Measurements from ENCODE around the gene CARD14.

The CARD14 gene

DNA sequence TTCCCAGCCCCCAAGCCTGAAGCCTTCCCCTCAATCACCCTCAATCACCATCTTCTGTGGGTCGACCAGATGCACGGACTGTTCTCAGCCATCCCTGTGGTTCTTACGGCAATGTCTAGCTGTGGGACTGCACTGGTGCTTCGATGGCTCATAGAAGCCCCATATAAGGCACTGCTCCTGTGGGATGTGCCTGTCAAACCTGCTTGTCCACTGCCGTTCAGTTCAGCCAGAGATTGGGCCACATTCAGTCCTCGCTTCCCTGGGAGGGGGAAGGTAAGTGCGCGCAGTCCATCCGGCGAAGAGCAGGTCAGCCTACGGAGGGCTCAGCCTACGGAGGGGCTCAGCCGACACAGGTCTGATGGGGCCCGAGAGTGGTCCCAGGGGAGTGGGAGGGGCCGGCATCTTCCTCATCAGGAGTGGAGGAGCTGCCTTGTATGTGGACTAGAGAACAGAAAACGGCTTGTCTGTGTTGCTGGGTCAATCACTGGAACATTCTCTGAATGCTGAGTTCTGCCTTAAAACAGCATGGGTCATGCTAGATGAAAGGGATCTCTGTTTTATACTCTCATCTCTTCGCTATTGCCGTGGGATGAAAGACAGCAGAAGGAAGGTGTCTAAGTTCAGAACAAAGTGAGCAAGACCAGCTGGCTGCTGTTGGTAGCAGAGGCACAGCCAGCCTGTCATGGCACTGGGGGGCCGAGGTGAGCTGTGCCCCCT, at the start of gene CARD14:
TSS of gene CARD14 (plus strand) at position 247 of the 717 bp plus-strand sequence. CDS start 11,409 bp downstream, outside the sequence.
- no peak for DNase-seq

- no peak for DNase-seq
These were observed 47.7 kb upstream of the CARD14 start for GRCh38 chr17:80122026-80122575.

GRCh38 chr17:80122926-80123505, 46.8 kb upstream of the CARD14 start:
- no peak for DNase-seq

DNA sequence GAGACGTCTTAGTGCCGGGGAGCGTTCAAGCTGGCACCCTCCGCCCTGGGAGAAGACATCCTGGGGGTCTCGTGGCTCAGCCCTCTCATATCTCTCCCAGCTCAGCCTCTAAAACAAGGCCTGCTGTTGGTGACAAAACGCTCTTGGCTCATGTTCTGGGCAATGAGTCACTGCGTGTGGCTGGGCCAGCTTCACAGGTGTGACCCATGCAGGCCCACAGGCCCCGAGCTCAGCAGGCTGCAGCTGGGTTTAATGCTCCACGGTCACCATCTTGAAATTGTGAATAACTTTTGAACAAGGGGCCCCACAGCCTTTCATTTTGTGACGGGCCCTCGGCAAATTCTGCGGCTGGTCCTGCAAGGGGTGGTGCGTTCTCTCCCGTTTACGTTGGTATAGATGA, 46.0 kb upstream of the CARD14 start:
- DNase-seq, result no peak

DNA sequence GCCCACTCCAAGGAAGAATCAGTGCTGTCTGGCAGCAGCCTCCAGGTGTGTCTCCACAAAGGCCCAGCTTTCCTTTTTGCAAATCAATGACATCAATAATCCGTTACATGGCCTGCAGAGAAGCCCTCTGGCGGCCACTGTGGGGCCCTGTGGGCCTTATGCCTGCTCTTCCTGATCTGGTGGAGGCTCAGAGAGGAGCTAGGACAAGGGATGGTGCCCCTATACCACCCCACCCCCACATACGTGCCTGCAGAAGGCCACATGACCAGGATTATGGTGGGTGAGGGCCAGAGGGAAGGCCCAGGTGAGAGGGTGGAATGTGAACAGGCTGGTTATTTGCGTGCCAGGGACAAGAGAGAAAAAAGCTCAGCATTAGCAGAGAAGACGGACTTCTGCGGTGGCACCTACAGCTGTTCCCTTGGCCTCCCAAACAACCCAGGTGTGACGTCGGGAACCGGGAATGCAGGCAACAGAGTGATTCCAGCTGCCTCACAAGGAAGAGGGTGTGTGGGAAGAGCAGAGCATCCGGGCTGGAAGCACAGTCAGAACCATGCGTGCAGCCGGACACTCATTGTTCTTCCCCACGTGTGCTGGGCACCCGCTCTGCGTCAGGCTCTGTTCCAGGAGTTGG, 45.4 kb upstream of the CARD14 start:
- DNase-seq, result no peak

GRCh38 chr17:80125656-80126448, 44.0 kb upstream of the CARD14 start:
- no peak for DNase-seq

- DNase-seq, result no peak
These were observed 43.4 kb upstream of the CARD14 start for GRCh38 chr17:80126449-80126715.

GRCh38 chr17:80129006-80129565, 40.7 kb upstream of the CARD14 start:
- no peak for DNase-seq

- DNase-seq, result no peak
These were observed 38.8 kb upstream of the CARD14 start for GRCh38 chr17:80130992-80131391.

DNA sequence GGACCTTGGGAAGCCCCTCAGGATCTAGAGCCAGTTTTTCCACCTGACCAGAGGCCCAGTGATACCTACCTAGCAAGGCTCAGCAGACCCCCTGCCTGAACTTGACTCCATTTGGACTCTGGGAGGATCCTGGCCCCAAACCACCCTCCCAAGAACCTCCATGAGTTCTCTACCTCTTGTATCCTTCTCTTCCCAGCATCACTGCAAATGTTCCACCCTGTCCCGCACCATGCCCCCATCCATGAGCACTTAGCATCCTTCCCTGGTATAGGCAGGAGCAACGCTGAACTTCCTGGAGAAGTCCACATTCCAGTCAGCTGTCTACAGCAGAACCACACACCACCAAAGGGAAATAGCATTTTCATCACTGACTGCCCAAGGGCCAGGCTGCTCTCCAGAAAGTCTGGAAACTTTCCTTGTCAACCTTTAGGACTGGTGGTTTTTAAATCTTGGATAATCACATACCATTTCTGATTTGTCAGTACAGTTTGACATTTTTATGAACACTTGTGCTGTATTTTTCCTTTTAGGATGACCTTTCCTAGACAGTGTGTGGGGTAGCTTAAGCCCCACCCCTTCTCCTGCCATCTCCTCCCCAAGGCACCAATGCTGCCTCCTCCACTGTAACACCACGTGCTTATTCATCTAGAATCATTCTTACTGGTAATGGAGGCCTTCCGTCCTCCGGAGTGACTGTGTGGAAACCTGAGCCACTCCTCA, 36.8 kb upstream of the CARD14 start:
- no peak for DNase-seq

GRCh38 chr17:80133626-80133970, 36.2 kb upstream of the CARD14 start:
- DNase-seq, result no peak

DNA sequence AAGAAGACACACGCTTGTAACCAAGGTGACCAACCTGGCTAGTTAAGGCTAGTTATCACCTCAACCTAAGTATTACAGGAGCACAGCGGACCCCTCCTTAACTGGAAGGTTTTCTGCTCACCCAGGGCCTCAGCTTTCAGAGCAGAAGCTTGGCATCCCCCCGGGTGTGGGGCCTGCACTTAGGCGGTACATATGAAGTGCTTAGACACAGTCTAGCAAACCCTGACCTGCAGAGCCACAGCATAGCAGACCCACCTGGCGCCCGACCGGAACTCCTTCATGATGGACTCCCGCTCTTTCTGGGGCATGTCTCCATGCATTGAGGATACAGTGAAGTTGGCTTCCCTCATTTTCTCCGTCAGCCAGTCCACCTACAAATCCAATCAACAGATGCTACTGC, 32.7 kb upstream of the CARD14 start:
- DNase-seq, result no peak

- DNase-seq, result no peak
These were observed 30.9 kb upstream of the CARD14 start for GRCh38 chr17:80138856-80139426.

DNA sequence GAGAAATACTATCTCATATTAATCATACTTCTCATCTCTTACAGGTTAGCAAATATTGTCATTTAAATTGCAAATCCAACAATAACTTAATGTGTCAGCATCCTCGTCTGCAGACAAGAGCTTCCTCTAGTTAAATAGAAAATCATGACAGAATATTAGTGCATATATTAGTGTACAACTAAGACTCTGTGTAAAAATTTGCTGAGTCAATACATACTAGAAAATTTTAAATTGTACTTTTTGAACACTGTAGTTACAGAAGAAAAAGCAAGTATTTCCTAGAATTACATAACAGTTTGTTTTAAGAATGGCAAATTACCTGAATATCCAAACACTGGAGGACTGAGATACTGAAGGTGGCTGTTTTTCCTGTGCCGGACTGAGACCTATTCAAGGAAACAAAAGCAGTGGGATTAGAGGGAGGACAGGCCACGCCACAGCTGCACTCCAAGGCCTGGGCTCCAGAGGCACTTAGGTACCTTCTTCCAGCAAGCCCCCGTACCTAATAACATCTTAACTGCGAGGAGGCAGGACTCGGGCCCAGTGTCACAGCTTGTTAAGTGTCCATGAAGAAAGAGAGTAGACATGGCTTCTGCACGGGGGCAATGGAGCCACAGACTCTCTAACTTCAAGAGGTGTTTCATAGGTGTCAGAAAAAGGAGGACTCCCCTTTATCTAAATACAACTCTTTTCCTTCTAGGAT, 28.2 kb upstream of the CARD14 start:
- DNase-seq, result no peak

- DNase-seq, result no peak
These were observed 26.9 kb upstream of the CARD14 start for GRCh38 chr17:80142929-80143328.

GRCh38 chr17:80145076-80146075, 24.5 kb upstream of the CARD14 start:
- peak; percentile 38 for DNase-seq

DNA sequence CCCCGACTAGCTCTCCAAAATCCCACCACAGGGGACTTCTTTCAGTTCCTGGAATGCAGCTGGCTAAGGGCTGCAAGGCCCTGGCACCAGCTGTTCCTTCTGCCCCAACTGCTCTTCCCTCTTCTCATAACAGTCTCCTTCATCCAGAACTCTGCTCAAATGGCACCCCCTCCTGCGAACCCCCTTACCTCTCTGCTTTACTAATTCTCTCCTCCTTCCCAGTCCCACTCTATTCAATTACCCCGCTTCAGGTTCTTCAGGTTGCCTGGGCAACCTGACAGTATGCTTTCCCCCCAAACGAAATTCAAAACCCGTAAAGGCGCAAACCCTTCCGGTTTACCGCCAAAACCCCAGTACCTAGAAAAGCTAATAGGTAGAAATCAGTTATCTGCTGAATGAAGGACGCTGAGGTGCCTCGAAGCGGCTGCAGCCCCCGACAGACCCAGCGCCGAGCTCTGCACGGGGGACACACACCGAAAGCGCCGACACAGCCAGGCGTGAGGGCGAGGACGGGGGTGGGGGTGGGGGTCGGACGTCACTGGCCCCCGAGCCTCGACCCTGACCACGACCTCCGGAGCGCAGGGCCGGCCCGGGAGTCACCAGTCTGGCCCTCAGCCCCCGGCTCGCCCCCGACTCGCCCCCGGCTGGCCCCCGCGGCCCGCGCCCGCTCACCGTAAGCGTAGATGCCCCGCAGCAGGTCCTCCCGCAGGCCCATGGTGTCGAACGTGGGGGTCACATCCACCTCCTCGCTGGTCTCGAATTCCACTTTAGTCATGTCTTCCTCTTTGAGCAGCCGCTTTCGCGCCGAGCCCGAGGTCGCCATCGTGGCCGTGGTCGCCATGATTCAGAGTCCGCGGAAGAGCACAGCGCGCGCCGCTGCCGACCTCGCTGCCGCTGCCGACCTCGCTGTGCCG, 23.5 kb upstream of the CARD14 start:
- DNase-seq, result peak; percentile 39

GRCh38 chr17:80147035-80147822, 22.6 kb upstream of the CARD14 start, which contains the start of gene EIF4A3:
Gene EIF4A3 (minus strand): TSS chr17:80147128. CDS start chr17:80146961, 167 bp downstream.
- DNase-seq, result peak; percentile 99
